Neural progenitor cell (in vitro differentiated cells): ENCODE results near the gene ARMH3. TPM values are rescaled to one million over a fixed set of nuclear protein-coding genes. Genes with fewer than 3 reads are reported as not detected.

Experiments used
- DNase-seq: peaks from one replicate; pipeline ENCODE4 v3.0.0-alpha.2; 2016; ENCODE audit warnings: low spot score
- H2AFZ ChIP-seq: fragments of 200-600 bp; sonication (generic); replicated peaks from 2 replicates; pipeline ENCODE4 v1.6.1; 2016; ENCODE audit warnings: antibody characterized with exemption
- H3F3A ChIP-seq: fragments of 200-600 bp; sonication (generic); 2 replicates; pipeline ENCODE4 v1.6.1; 2016; ENCODE audit warnings: antibody characterized with exemption, low read depth
- H3K27ac ChIP-seq: fragments of 200-600 bp; sonication (generic); 2 replicates; pipeline ENCODE4 v1.5.1; 2016; ENCODE audit warnings: mild to moderate bottlenecking
- H3K27me3 ChIP-seq: fragments of 200-600 bp; sonication (generic); 2 replicates; pipeline ENCODE4 v1.6.1; 2016; ENCODE audit warnings: mild to moderate bottlenecking, moderate library complexity
- H3K36me3 ChIP-seq: fragments of 200-600 bp; sonication (generic); 2 replicates; pipeline ENCODE4 v1.5.1; 2016
- H3K4me1 ChIP-seq: fragments of 200-600 bp; sonication (generic); 2 replicates; pipeline ENCODE4 v1.6.1; 2016; ENCODE audit warnings: mixed run types
- H3K4me2 ChIP-seq: fragments of 200-600 bp; sonication (generic); 2 replicates; pipeline ENCODE4 v1.6.1; 2016
- H3K4me3 ChIP-seq: fragments of 200-600 bp; sonication (generic); 2 replicates; pipeline ENCODE4 v1.5.1; 2016
- H3K79me2 ChIP-seq: fragments of 200-600 bp; sonication (generic); 2 replicates; pipeline ENCODE4 v1.6.1; 2016; ENCODE audit warnings: low read depth
- H3K9ac ChIP-seq: fragments of 200-600 bp; sonication (generic); 2 replicates; pipeline ENCODE4 v1.6.1; 2016
- H3K9me3 ChIP-seq: fragments of 200-600 bp; sonication (generic); 2 replicates; pipeline ENCODE4 v1.5.1; 2016; ENCODE audit warnings: low read depth
- H4K20me1 ChIP-seq: fragments of 200-600 bp; sonication (generic); 2 replicates; pipeline ENCODE4 v1.6.1; 2016; ENCODE audit warnings: low read depth
- H3K27ac Mint-ChIP-seq: 3 replicates; pipeline ENCODE4 v1.8.0; 2021; ENCODE audit warnings: mixed read lengths
- H3K27me3 Mint-ChIP-seq: 2 replicates; pipeline ENCODE4 v1.8.0; 2022; ENCODE audit warnings: low read depth, mild to moderate bottlenecking, inconsistent platforms, moderate library complexity, mixed read lengths; ENCODE audit not compliant: insufficient read depth
- H3K36me3 Mint-ChIP-seq: 3 replicates; pipeline ENCODE4 v1.8.0; 2021; ENCODE audit warnings: mixed read lengths
- H3K4me1 Mint-ChIP-seq: 3 replicates; pipeline ENCODE4 v1.8.0; 2021; ENCODE audit warnings: mixed read lengths
- H3K4me3 Mint-ChIP-seq: 3 replicates; pipeline ENCODE4 v1.8.0; 2021; ENCODE audit warnings: mild to moderate bottlenecking, moderate library complexity, mixed read lengths
- H3K9me3 Mint-ChIP-seq: 3 replicates; pipeline ENCODE4 v1.8.0; 2020; ENCODE audit warnings: mixed read lengths
- EZH2 ChIP-seq: fragments of 200-600 bp; sonication (generic); IDR thresholded peaks from 2 replicates; pipeline ENCODE4 v1.6.1; 2017; ENCODE audit warnings: antibody characterized with exemption, mild to moderate bottlenecking, moderate library complexity
- EZH2phosphoT487 ChIP-seq: fragments of 200-600 bp; sonication (generic); IDR thresholded peaks from 2 replicates; pipeline ENCODE4 v1.6.1; 2017; ENCODE audit warnings: antibody characterized with exemption
- total RNA-seq: library from RNA; depleted of rRNA; stranded (reverse); fragments of >200 nt; gene quantifications from 2 replicates; pipeline ENCODE4 v1.2.3, GENCODE V29; 2015; ENCODE audit warnings: low replicate concordance
- TF ChIP-seq, protein P1 (sequence below): fragments of 200-600 bp; sonication (generic); IDR thresholded peaks from 2 replicates; pipeline ENCODE4 v1.5.1; 2017; ENCODE audit warnings: antibody characterized with exemption, mild to moderate bottlenecking

ARMH3 gene
- total RNA-seq, 1 donor from 2014 or later, result 14.5 TPM

DNA sequence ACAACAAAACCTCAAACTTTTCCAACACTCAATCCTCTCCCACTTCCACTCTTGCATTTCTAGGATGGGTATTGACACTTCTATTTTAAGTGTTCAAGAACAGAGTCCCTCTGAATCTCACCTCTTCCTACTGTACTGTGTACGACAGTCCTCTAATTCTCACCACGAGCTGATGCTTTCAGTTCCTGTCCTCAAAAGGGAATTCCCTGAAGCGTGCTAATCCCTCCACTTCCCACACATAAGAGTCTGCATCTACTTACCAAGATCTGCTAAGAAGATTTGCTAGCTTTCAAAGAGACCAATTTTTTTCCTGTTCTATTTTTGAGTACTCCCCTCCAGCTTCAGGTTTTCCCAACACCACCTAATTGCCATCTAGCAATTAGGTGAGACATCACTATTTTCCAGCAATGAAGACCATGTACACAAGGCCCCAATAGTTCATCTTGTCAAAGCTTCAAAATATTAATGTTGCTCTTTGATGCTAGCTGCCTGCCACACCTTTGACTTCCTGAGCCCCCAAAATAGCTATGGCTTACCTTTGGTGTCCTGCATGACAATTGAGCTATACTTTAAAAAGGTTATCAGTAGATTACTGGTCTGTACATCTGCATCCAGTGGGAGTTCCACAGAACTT, 54.4 kb downstream of the ARMH3 start:
- no peaks in the 10 kb centered on the region for H3K9me3 Mint-ChIP-seq
- peak overlapping the region; percentile 51 for H3K4me2 ChIP-seq
- peaks cover 12% of the 10 kb centered on the region for H3K4me1 Mint-ChIP-seq
- H4K20me1 ChIP-seq, result no peaks in the 10 kb centered on the region
- no peaks in the 10 kb centered on the region for H3K9me3 ChIP-seq
- TF ChIP-seq EZH2phosphoT487 (no peak), EZH2 (no peak)
- TF ChIP-seq, protein P1, sequence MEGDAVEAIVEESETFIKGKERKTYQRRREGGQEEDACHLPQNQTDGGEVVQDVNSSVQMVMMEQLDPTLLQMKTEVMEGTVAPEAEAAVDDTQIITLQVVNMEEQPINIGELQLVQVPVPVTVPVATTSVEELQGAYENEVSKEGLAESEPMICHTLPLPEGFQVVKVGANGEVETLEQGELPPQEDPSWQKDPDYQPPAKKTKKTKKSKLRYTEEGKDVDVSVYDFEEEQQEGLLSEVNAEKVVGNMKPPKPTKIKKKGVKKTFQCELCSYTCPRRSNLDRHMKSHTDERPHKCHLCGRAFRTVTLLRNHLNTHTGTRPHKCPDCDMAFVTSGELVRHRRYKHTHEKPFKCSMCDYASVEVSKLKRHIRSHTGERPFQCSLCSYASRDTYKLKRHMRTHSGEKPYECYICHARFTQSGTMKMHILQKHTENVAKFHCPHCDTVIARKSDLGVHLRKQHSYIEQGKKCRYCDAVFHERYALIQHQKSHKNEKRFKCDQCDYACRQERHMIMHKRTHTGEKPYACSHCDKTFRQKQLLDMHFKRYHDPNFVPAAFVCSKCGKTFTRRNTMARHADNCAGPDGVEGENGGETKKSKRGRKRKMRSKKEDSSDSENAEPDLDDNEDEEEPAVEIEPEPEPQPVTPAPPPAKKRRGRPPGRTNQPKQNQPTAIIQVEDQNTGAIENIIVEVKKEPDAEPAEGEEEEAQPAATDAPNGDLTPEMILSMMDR, result no peak
- H3K4me3 Mint-ChIP-seq, result no peak overlapping the region
- H3K4me3 ChIP-seq, result no peak overlapping the region
- H3K9ac ChIP-seq, result no peak overlapping the region
- no peaks in the 10 kb centered on the region for H3K36me3 ChIP-seq
- H3K27me3 ChIP-seq, result no peaks in the 10 kb centered on the region
- H3K79me2 ChIP-seq, result no peaks in the 10 kb centered on the region
- H3K36me3 Mint-ChIP-seq, result peaks cover 20% of the 10 kb centered on the region
- peaks cover 14% of the 10 kb centered on the region for H3K4me1 ChIP-seq
- no peak overlapping the region for H2AFZ ChIP-seq
- H3F3A ChIP-seq, result peaks cover 13% of the 10 kb centered on the region
- peak; percentile 66 for DNase-seq
- no peak overlapping the region for H3K27ac Mint-ChIP-seq
- no peaks in the 10 kb centered on the region for H3K27me3 Mint-ChIP-seq
- H3K27ac ChIP-seq, result peak overlapping the region; percentile 75

DNA sequence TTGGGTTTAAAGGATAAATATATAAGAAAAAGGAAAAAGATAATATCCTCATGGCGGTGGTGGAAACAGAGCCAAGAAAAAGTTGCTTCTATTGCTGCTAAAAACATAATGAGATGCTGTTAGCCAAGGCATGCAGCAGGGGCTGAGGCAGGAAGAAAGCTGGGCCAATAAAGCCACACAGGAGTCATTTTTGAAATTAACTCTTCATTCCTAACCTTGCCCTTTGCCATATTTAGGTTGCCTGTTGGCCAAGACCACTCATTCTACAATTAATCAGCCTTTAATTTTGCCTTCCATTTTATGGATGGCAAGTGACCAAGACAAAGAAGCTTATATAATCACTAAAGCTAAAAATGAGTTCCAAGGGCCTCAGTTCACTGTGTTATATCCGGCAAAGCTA, 58.2 kb downstream of the ARMH3 start:
- Mint-ChIP-seq H3K27me3 (no peaks in the 10 kb centered on the region), H3K36me3 (peaks cover 13% of the 10 kb centered on the region), H3K4me3 (no peak overlapping the region), H3K9me3 (no peaks in the 10 kb centered on the region), H3K27ac (no peak overlapping the region), H3K4me1 (peaks cover 12% of the 10 kb centered on the region)
- TF ChIP-seq, protein P1, result no peak
- TF ChIP-seq EZH2phosphoT487 (no peak), EZH2 (no peak)
- Histone ChIP-seq H4K20me1 (no peaks in the 10 kb centered on the region), H3F3A (peaks cover 13% of the 10 kb centered on the region), H3K36me3 (no peaks in the 10 kb centered on the region), H3K9me3 (no peaks in the 10 kb centered on the region), H3K4me1 (peaks cover 14% of the 10 kb centered on the region), H3K27me3 (no peaks in the 10 kb centered on the region), H3K4me2 (no peak overlapping the region), H3K9ac (no peak overlapping the region), H2AFZ (no peak overlapping the region), H3K4me3 (no peak overlapping the region), H3K79me2 (no peaks in the 10 kb centered on the region), H3K27ac (no peak overlapping the region)
- DNase-seq, result no peak

DNA sequence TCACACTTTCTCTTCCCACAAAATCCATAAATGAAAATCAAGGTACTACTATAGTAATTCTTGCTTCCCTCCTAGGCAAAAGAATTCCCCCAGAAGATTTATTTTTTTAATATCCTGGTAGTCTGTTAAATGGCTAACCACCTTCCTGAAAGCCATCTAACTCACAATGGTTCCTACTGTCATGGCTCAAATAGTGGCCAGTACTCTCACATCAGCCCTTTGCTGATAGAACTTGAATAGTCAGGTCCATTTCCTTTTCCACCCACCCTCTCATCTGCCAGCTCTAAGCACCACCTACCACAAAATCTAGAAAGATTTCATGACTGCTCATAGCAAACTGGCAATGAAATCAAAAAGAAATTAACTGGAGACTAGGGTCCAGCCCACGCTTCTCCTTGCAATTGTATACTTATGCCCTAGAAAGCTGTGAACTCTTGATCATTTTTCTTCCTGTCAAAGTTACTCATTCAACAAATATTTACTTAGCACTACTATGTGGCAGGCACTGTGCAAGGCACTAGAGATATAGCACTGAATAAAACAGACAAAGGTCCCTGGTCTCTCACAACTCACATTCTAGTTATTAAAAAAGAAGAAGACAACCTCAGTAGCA, 60.4 kb downstream of the ARMH3 start:
- Histone ChIP-seq H3K9ac (no peak overlapping the region), H3K27ac (no peak overlapping the region), H3K36me3 (no peaks in the 10 kb centered on the region), H3K4me2 (no peak overlapping the region), H4K20me1 (no peaks in the 10 kb centered on the region), H3F3A (no peaks in the 10 kb centered on the region), H3K4me3 (no peak overlapping the region), H3K27me3 (no peaks in the 10 kb centered on the region), H3K79me2 (no peaks in the 10 kb centered on the region), H3K9me3 (no peaks in the 10 kb centered on the region), H3K4me1 (no peaks in the 10 kb centered on the region), H2AFZ (no peak overlapping the region)
- no peaks in the 10 kb centered on the region for H3K4me1 Mint-ChIP-seq
- H3K4me3 Mint-ChIP-seq, result no peak overlapping the region
- H3K27me3 Mint-ChIP-seq, result no peaks in the 10 kb centered on the region
- peaks cover 15% of the 10 kb centered on the region for H3K36me3 Mint-ChIP-seq
- no peak for DNase-seq
- H3K9me3 Mint-ChIP-seq, result no peaks in the 10 kb centered on the region
- no peak overlapping the region for H3K27ac Mint-ChIP-seq
- TF ChIP-seq EZH2phosphoT487 (no peak), EZH2 (no peak)
- TF ChIP-seq, protein P1, result no peak
